MCF 10A (cell line): ENCODE data around the gene RAB14. TPM values are rescaled to one million over a fixed set of nuclear protein-coding genes. Genes with fewer than 3 reads are reported as not detected.

Experiments
- BruUV-seq: library from RNA; stranded (reverse); fragments of 400-500 nt; replicated peaks from 2 replicates; lab custom pipeline; 2021; lab: Mats Ljungman, UMichigan
- CTCF ChIA-PET: fragments of 300-600 bp; sonication (Branson Sonifier 250); formaldehyde crosslinking; extraction: SDS; loops from one replicate; lab custom pipeline; 2021; ENCODE audit warnings: antibody characterized with exemption, inconsistent platforms; lab: Yijun Ruan, JAX
- POLR2A ChIA-PET: fragments of 300-600, 350-650 bp; sonication (Branson Sonifier 250); formaldehyde crosslinking; extraction: SDS; loops from one replicate; lab custom pipeline; 2020; ENCODE audit warnings: antibody characterized with exemption, inconsistent platforms; lab: Yijun Ruan, JAX
- DNase-seq: peaks from one replicate; pipeline ENCODE4 v3.0.0-alpha.2; 2018; ENCODE audit not compliant: unreplicated experiment
- H3K27ac Mint-ChIP-seq: one replicate; pipeline ENCODE4 v1.8.0; 2022; ENCODE audit warnings: mild to moderate bottlenecking, low read depth, mixed read lengths; ENCODE audit not compliant: unreplicated experiment
- H3K27me3 Mint-ChIP-seq: one replicate; pipeline ENCODE4 v1.8.0; 2022; ENCODE audit warnings: mixed read lengths; ENCODE audit not compliant: insufficient read depth, unreplicated experiment
- H3K36me3 Mint-ChIP-seq: one replicate; pipeline ENCODE4 v1.8.0; 2022; ENCODE audit warnings: mild to moderate bottlenecking, moderate library complexity, mixed read lengths; ENCODE audit not compliant: insufficient read depth, unreplicated experiment
- H3K4me1 Mint-ChIP-seq: one replicate; pipeline ENCODE4 v1.8.0; 2022; ENCODE audit warnings: mixed read lengths; ENCODE audit not compliant: insufficient read depth, unreplicated experiment
- H3K4me3 Mint-ChIP-seq: one replicate; pipeline ENCODE4 v1.8.0; 2022; ENCODE audit warnings: mild to moderate bottlenecking, moderate library complexity, mixed read lengths; ENCODE audit not compliant: unreplicated experiment
- H3K9me3 Mint-ChIP-seq: one replicate; pipeline ENCODE4 v1.8.0; 2022; ENCODE audit warnings: mixed read lengths; ENCODE audit not compliant: unreplicated experiment
- CTCF ChIP-seq: fragments of 200-600 bp; IDR thresholded peaks from one replicate; pipeline ENCODE4 v1.8.0; 2022; ENCODE audit warnings: antibody characterized with exemption, mild to moderate bottlenecking; ENCODE audit not compliant: unreplicated experiment
- intact Hi-C: fragments of 100-400 bp; cut with micrococcal nuclease; formaldehyde crosslinking; loops from 2 replicates; pipeline ENCODE4 v1.14.1; 2022
- total RNA-seq: library from RNA; stranded (reverse); gene quantifications from 2 replicates; pipeline ENCODE4 v1.2.3, GENCODE V29; 2022

Gene RAB14
- total RNA-seq, 1 experiment from 2014 or later, result 65.8 TPM

- intact Hi-C loops, result no loop called here
- ChIA-PET POLR2A (no interaction called here), CTCF (interaction anchor here (0.7 to 6.6 kb wide), 10 partner anchors 8 to 316 kb away, joined by 3 to 53 read pairs (median 4); no protein-coding TSS in a partner anchor)
- Mint-ChIP-seq H3K27ac (no peak overlapping the region), H3K4me3 (no peak overlapping the region), H3K9me3 (no peaks in the 10 kb centered on the region), H3K27me3 (no peaks in the 10 kb centered on the region), H3K36me3 (no peaks in the 10 kb centered on the region), H3K4me1 (peaks cover 9% of the 10 kb centered on the region)
- no peak for TF ChIP-seq CTCF
- no TSS peak for BruUV-seq
- no peak for DNase-seq
These were observed 19.5 kb upstream of the RAB14 start for GRCh38 chr9:121220996-121221663.

GRCh38 chr9:121219530-121219929 is 17.9 kb upstream of the RAB14 start:
- no peak for DNase-seq
- ChIA-PET POLR2A (no interaction called here), CTCF (interaction anchor here (0.6 kb wide), 2 partner anchors 58 to 504 kb away, joined by 4 read pairs; no protein-coding TSS in a partner anchor)
- no peak for TF ChIP-seq CTCF
- no peaks in the 10 kb centered on the region for H3K9me3 Mint-ChIP-seq
- no peak overlapping the region for H3K27ac Mint-ChIP-seq
- H3K27me3 Mint-ChIP-seq, result no peaks in the 10 kb centered on the region
- no TSS peak for BruUV-seq
- peaks cover 9% of the 10 kb centered on the region for H3K4me1 Mint-ChIP-seq
- intact Hi-C loops, result no loop called here
- H3K36me3 Mint-ChIP-seq, result no peaks in the 10 kb centered on the region
- no peak overlapping the region for H3K4me3 Mint-ChIP-seq

- H3K27me3 Mint-ChIP-seq, result no peaks in the 10 kb centered on the region
- no peak overlapping the region for H3K27ac Mint-ChIP-seq
- ChIA-PET POLR2A (interaction anchor here (0.6 to 1.3 kb wide), 2 partner anchors 49 to 142 kb away, joined by 3 read pairs; partner anchors contain the start of gene GSN), CTCF (interaction anchor here (0.6 to 6.6 kb wide), 8 partner anchors 52 to 1284 kb away, joined by 3 to 49 read pairs (median 4); partner anchors contain the start of gene GSN)
- H3K4me1 Mint-ChIP-seq, result peaks cover 9% of the 10 kb centered on the region
- BruUV-seq, result no TSS peak
- TF ChIP-seq CTCF, result no peak
- DNase-seq, result no peak
- intact Hi-C loops, result no loop called here
- H3K36me3 Mint-ChIP-seq, result no peaks in the 10 kb centered on the region
- no peaks in the 10 kb centered on the region for H3K9me3 Mint-ChIP-seq
- H3K4me3 Mint-ChIP-seq, result no peak overlapping the region
These were observed 16.8 kb upstream of the RAB14 start for GRCh38 chr9:121218357-121219027.

- BruUV-seq, result no TSS peak
- Mint-ChIP-seq H3K27ac (no peak overlapping the region), H3K4me1 (peaks cover 9% of the 10 kb centered on the region), H3K27me3 (no peaks in the 10 kb centered on the region), H3K36me3 (no peaks in the 10 kb centered on the region), H3K9me3 (no peaks in the 10 kb centered on the region), H3K4me3 (no peak overlapping the region)
- no peak for TF ChIP-seq CTCF
- DNase-seq, result no peak
- ChIA-PET POLR2A (interaction anchor here (0.6 to 1.3 kb wide), 3 partner anchors 10 to 143 kb away, joined by 3 read pairs; partner anchors contain the start of gene GSN), CTCF (interaction anchor here (0.6 to 6.6 kb wide), 8 partner anchors 53 to 1283 kb away, joined by 3 to 49 read pairs (median 4); partner anchors contain the start of gene GSN)
- intact Hi-C loops, result no loop called here
These were observed 16.1 kb upstream of the RAB14 start for GRCh38 chr9:121217609-121218292.
